Activated CD8-positive, alpha-beta memory T cell treated with anti-CD3 and anti-CD28 coated beads for 4 hours (primary cell): ENCODE measurements around the gene KIF6.
"Not testable (repeated sequence)": the region's sequence is repeated elsewhere in the genome, so short reads cannot be mapped to it uniquely, and the experiment has no call there.

Source experiments
- DNase-seq, 2 donors: peaks; one replicate each; pipeline ENCODE4 v3.0.0-alpha.2; 2020; ENCODE audit warnings: low read depth in 2 of 2

The KIF6 gene

GRCh38 chr6:39714802-39715201 is 10.4 kb downstream of the KIF6 start:
- DNase-seq = no peak

- DNase-seq = no peak
These were observed 17.1 kb downstream of the KIF6 start for GRCh38 chr6:39707962-39708683.

GRCh38 chr6:39706819-39707335 is 18.3 kb downstream of the KIF6 start:
- DNase-seq = no peak

GRCh38 chr6:39702265-39702664 is 22.9 kb downstream of the KIF6 start:
- no peak for DNase-seq

- no peak for DNase-seq
These were observed 24.8 kb downstream of the KIF6 start for GRCh38 chr6:39700362-39700761.

- DNase-seq = no peak
These were observed 26.4 kb downstream of the KIF6 start for GRCh38 chr6:39698789-39699188.

- DNase-seq = no peak
These were observed 28.0 kb downstream of the KIF6 start for GRCh38 chr6:39696986-39697788.

- no peak for DNase-seq
These were observed 29.8 kb downstream of the KIF6 start for GRCh38 chr6:39695447-39695846.

GRCh38 chr6:39693206-39693605 is 32.0 kb downstream of the KIF6 start:
- no peak for DNase-seq

GRCh38 chr6:39688494-39688893 is 36.7 kb downstream of the KIF6 start:
- no peak for DNase-seq

GRCh38 chr6:39686976-39687375 is 38.2 kb downstream of the KIF6 start:
- DNase-seq = no peak

GRCh38 chr6:39685938-39686337 is 39.3 kb downstream of the KIF6 start:
- DNase-seq = no peak

- DNase-seq = no peak
These were observed 39.8 kb downstream of the KIF6 start for GRCh38 chr6:39685489-39685826.

- DNase-seq = no peak
These were observed 40.3 kb downstream of the KIF6 start for GRCh38 chr6:39684790-39685488.

- no peak for DNase-seq
These were observed 43.5 kb downstream of the KIF6 start for GRCh38 chr6:39681674-39682121.

GRCh38 chr6:39678914-39679313 is 46.3 kb downstream of the KIF6 start:
- DNase-seq = no peak

- DNase-seq = not testable (repeated sequence)
These were observed 47.9 kb downstream of the KIF6 start for GRCh38 chr6:39677318-39677717.

GRCh38 chr6:39670519-39670918 is 54.7 kb downstream of the KIF6 start:
- no peak for DNase-seq

GRCh38 chr6:39669973-39670342 is 55.2 kb downstream of the KIF6 start:
- DNase-seq = no peak

GRCh38 chr6:39669207-39669972 is 55.8 kb downstream of the KIF6 start:
- DNase-seq = no peak

GRCh38 chr6:39666706-39667489 is 58.3 kb downstream of the KIF6 start:
- no peak for DNase-seq
